ENCODE data around the gene CD38. TPM values are rescaled to one million over a fixed set of nuclear protein-coding genes. Genes with fewer than 3 reads are reported as not detected.

CD38 gene
- total RNA-seq, 1 donor from 2014 or later: 1.0 TPM

DNA sequence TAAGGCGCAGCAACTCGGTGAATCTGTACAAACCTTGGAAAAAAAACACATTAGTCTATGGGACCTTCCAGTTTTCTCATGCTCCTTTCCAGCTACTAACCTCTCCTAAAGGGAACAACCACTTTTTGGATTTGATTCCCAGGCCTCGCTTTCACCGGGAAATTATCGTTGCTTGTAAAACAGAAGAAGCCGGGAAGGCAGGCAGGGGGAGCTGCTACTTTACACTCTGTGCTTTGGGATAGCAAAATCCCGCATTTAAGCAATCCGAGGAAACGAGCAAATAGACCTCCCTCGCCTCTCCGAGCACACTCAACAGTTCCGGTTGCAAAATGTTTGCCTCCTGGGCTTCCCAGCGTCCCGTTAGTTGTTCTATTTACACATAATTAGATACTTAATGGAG, 1.2 kb downstream of the CD38 start:
- no peak overlapping the region for H3K27ac ChIP-seq (ENCODE audit: low read depth, low read length)
- H3K27me3 ChIP-seq (ENCODE audit: insufficient read depth, low read length): peaks cover 19% of the 10 kb centered on the region
- H3K4me1 Mint-ChIP-seq (ENCODE audit: low read depth, unreplicated experiment): peaks cover 9% of the 10 kb centered on the region
- no peaks in the 10 kb centered on the region for H3K9me3 ChIP-seq (ENCODE audit: insufficient read depth, low read depth, low read length)
- H3K4me2 ChIP-seq (ENCODE audit: low read length): peak overlapping the region; percentile 88
- TF ChIP-seq, protein P1, sequence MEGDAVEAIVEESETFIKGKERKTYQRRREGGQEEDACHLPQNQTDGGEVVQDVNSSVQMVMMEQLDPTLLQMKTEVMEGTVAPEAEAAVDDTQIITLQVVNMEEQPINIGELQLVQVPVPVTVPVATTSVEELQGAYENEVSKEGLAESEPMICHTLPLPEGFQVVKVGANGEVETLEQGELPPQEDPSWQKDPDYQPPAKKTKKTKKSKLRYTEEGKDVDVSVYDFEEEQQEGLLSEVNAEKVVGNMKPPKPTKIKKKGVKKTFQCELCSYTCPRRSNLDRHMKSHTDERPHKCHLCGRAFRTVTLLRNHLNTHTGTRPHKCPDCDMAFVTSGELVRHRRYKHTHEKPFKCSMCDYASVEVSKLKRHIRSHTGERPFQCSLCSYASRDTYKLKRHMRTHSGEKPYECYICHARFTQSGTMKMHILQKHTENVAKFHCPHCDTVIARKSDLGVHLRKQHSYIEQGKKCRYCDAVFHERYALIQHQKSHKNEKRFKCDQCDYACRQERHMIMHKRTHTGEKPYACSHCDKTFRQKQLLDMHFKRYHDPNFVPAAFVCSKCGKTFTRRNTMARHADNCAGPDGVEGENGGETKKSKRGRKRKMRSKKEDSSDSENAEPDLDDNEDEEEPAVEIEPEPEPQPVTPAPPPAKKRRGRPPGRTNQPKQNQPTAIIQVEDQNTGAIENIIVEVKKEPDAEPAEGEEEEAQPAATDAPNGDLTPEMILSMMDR (IDR thresholded peaks at IDR 0.05; ENCODE audit: insufficient read depth, low read depth, low read length): peak; percentile 20
- TF ChIP-seq EZH2 (IDR thresholded peaks at IDR 0.05; ENCODE audit: insufficient read depth, low read length): no peak
- H3K36me3 ChIP-seq (ENCODE audit: insufficient read depth, low read length): no peaks in the 10 kb centered on the region
- FAIRE-seq: no peak
- peaks cover 92% of the 10 kb centered on the region for H3K27me3 Mint-ChIP-seq (ENCODE audit: low read depth, unreplicated experiment)
- peak overlapping the region; percentile 50 for H3K9ac ChIP-seq (ENCODE audit: low read length)
- no peaks in the 10 kb centered on the region for H3K79me2 ChIP-seq (ENCODE audit: insufficient read depth, low read length)
- H3K4me3 ChIP-seq (ENCODE audit: insufficient read depth, low read depth, low read length): peak overlapping the region; percentile 62
- H3K9me3 Mint-ChIP-seq (ENCODE audit: unreplicated experiment): no peaks in the 10 kb centered on the region
- no peaks in the 10 kb centered on the region for H4K20me1 ChIP-seq (ENCODE audit: insufficient read depth, low read length)
- H2AFZ ChIP-seq (ENCODE audit: low read depth, low read length): peak overlapping the region; percentile 83
- no peak overlapping the region for H3K27ac Mint-ChIP-seq (ENCODE audit: unreplicated experiment)
- peaks cover 9% of the 10 kb centered on the region for H3K4me1 ChIP-seq (ENCODE audit: insufficient read depth, low read length)
- H3K4me3 Mint-ChIP-seq (ENCODE audit: unreplicated experiment): peak overlapping the region; percentile 76
- DNase-seq (ENCODE audit: low read depth): peak; percentile 42
- H3K36me3 Mint-ChIP-seq (ENCODE audit: low read depth, unreplicated experiment): no peaks in the 10 kb centered on the region

DNA sequence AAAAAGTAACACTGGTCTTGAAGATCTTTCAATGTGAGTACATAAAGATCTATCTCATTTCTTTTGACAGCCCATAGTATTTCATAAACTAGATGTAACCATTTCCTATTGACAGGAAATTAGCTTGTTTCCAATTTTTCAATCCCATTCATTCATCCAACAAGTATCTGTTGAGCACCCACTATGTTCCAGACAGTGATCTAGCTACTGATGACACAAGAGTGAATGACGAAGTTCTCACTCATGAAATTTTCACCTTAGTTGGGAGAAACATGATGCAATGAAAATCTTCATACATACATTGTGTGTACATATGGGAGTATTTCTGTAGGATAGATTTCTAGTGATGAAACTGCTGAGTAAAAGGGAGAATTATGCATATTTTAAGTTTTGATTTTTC, 1.7 kb downstream of the CD38 start:
- Mint-ChIP-seq H3K4me3 (ENCODE audit: unreplicated experiment) (peak overlapping the region; percentile 76), H3K27me3 (ENCODE audit: low read depth, unreplicated experiment) (peaks cover 88% of the 10 kb centered on the region), H3K27ac (ENCODE audit: unreplicated experiment) (no peak overlapping the region), H3K36me3 (ENCODE audit: low read depth, unreplicated experiment) (no peaks in the 10 kb centered on the region), H3K9me3 (ENCODE audit: unreplicated experiment) (peaks cover under 1% of the 10 kb centered on the region), H3K4me1 (ENCODE audit: low read depth, unreplicated experiment) (peaks cover 9% of the 10 kb centered on the region)
- peaks cover 9% of the 10 kb centered on the region for H3K4me1 ChIP-seq (ENCODE audit: insufficient read depth, low read length)
- no peaks in the 10 kb centered on the region for H3K9me3 ChIP-seq (ENCODE audit: insufficient read depth, low read depth, low read length)
- no peak for FAIRE-seq
- no peak overlapping the region for H2AFZ ChIP-seq (ENCODE audit: low read depth, low read length)
- H3K79me2 ChIP-seq (ENCODE audit: insufficient read depth, low read length): no peaks in the 10 kb centered on the region
- H3K9ac ChIP-seq (ENCODE audit: low read length): no peak overlapping the region
- no peaks in the 10 kb centered on the region for H4K20me1 ChIP-seq (ENCODE audit: insufficient read depth, low read length)
- peak overlapping the region; percentile 62 for H3K4me3 ChIP-seq (ENCODE audit: insufficient read depth, low read depth, low read length)
- no peaks in the 10 kb centered on the region for H3K36me3 ChIP-seq (ENCODE audit: insufficient read depth, low read length)
- H3K27ac ChIP-seq (ENCODE audit: low read depth, low read length): no peak overlapping the region
- no peak for TF ChIP-seq EZH2 (IDR thresholded peaks at IDR 0.05; ENCODE audit: insufficient read depth, low read length)
- TF ChIP-seq, protein P1 (IDR thresholded peaks at IDR 0.05; ENCODE audit: insufficient read depth, low read depth, low read length): no peak
- peak overlapping the region; percentile 88 for H3K4me2 ChIP-seq (ENCODE audit: low read length)
- DNase-seq (ENCODE audit: low read depth): no peak
- H3K27me3 ChIP-seq (ENCODE audit: insufficient read depth, low read length): peaks cover 18% of the 10 kb centered on the region

DNA sequence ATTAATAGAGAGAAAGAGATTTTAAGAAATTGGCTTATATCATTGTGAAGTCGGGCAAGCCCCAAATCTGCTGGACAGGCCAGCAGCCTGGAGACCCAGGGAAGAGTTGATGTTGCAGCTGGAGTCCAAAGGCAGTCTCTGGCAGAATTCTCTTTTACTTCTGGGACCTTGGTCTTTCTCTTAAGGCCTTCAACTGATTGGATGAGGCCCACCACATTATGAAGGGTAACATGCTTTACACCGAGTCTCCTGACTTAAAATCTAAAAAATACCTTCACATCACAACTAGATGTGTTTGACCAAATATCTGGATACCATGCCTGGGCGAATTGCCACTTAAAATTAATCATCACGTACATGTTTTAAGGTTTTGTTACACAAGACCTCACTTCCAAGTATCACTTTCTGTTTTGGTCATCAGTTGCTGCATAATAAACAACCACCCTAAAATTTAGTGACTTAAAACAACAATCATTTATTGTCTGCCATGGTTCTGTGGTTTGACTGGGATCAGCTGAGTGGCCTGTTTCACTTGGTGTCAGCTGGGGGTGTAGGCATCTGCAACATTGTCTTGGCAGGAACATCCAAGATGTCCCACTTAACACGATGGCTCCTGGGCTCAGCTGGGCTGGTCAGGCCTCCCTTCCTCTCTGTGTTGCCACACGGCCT, 3.4 kb downstream of the CD38 start:
- Histone ChIP-seq H3K27me3 (ENCODE audit: insufficient read depth, low read length) (peaks cover 13% of the 10 kb centered on the region), H3K27ac (ENCODE audit: low read depth, low read length) (no peak overlapping the region), H3K9ac (ENCODE audit: low read length) (no peak overlapping the region), H2AFZ (ENCODE audit: low read depth, low read length) (no peak overlapping the region), H3K9me3 (ENCODE audit: insufficient read depth, low read depth, low read length) (no peaks in the 10 kb centered on the region), H3K4me2 (ENCODE audit: low read length) (no peak overlapping the region), H3K79me2 (ENCODE audit: insufficient read depth, low read length) (no peaks in the 10 kb centered on the region), H3K4me1 (ENCODE audit: insufficient read depth, low read length) (peaks cover 9% of the 10 kb centered on the region), H4K20me1 (ENCODE audit: insufficient read depth, low read length) (no peaks in the 10 kb centered on the region), H3K4me3 (ENCODE audit: insufficient read depth, low read depth, low read length) (no peak overlapping the region), H3K36me3 (ENCODE audit: insufficient read depth, low read length) (no peaks in the 10 kb centered on the region)
- no peak for TF ChIP-seq EZH2 (IDR thresholded peaks at IDR 0.05; ENCODE audit: insufficient read depth, low read length)
- TF ChIP-seq, protein P1 (IDR thresholded peaks at IDR 0.05; ENCODE audit: insufficient read depth, low read depth, low read length): no peak
- Mint-ChIP-seq H3K4me3 (ENCODE audit: unreplicated experiment) (no peak overlapping the region), H3K27ac (ENCODE audit: unreplicated experiment) (no peak overlapping the region), H3K36me3 (ENCODE audit: low read depth, unreplicated experiment) (no peaks in the 10 kb centered on the region), H3K27me3 (ENCODE audit: low read depth, unreplicated experiment) (peaks cover 82% of the 10 kb centered on the region), H3K9me3 (ENCODE audit: unreplicated experiment) (peaks cover 16% of the 10 kb centered on the region), H3K4me1 (ENCODE audit: low read depth, unreplicated experiment) (peaks cover 9% of the 10 kb centered on the region)
- no peak for FAIRE-seq
- DNase-seq (ENCODE audit: low read depth): no peak

Measured in astrocyte (in vitro differentiated cells and primary cell).